GM04504 (cell line): ENCODE data around the gene KCNT1.
"Not testable (repeated sequence)": the region's sequence is repeated elsewhere in the genome, so short reads cannot be mapped to it uniquely, and the experiment has no call there.

ENCODE experiments used
- DNase-seq: peaks from one replicate; pipeline ENCODE4 v3.0.0-alpha.2; 2012; ENCODE audit warnings: low read depth

Gene KCNT1

DNA sequence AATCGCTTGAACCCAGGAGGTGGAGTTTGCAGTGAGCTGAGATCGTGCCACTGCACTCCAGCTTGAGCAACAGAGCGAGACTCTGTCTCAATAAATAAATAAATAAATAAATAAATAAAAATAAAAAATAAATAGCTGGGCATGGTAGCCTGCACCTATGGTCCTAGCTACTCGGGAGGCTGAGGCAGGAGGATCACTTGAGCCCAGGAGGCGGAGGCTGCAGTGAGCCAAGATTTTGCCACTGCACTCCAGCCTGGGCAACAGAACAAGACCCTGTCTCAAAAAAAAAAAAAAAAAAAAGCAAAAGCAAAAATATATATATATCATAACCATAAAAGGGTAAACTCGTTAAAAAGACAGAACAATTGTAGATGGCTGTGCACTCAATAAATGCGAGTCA, 29.2 kb upstream of the KCNT1 start:
- not testable (repeated sequence) for DNase-seq

DNA sequence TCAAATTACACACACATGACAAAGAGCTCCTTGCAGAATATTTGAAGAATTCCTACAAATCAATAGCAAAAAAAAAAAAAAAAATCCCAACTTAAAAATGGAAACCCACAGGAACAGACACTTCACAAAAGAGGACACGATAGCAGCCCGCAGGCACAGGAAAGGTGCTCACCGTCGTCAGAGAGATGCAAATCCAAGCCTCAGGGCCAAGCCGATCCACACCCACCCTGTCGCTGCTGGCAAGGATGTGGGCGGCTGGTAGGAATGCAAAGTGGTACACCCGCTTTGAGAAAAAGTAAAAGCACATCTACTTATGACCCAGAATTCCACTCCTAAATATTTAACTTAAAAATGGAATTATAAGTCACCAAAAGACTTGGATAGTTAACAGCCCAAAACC, 28.0 kb upstream of the KCNT1 start:
- DNase-seq = no peak

DNA sequence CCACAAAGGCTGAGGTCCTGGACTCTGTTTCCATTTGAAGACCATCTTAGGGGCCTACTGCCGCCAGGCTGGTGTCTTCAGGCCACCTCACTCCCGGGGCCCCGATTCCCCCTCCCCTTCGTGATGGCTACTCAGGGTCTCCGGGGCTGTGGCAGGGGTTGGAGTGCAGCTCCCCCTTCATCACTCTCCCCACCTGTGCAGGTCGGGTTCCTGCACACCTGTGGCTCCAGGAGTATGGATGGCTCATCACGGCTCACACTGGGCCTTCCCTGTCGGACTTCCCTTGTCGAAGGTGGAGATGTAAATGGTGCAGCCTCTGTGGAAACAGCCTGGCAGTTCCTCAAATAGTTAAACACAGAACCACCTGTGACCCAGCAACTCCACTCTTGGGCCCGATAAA, 27.0 kb upstream of the KCNT1 start:
- DNase-seq = no peak

DNA sequence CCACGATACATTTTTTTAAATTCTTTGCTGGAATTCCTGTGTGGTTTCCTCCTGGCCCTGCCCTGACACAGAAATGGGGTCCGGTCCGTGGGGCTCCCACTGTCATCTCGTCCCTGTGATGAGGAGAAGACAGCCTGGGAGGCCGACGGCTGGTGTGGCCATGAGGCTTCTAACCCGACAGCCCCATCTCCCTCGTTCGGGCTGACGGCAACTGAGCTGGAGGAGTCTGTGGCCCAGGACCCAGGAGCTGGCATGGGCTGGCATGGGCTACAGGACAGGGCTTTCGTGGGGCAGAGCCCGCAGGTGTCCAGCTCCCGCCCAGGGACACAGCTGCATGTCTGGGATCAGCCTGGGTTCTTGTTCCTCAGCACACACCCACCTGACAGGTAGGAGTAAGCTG, 25.1 kb upstream of the KCNT1 start:
- no peak for DNase-seq

DNA sequence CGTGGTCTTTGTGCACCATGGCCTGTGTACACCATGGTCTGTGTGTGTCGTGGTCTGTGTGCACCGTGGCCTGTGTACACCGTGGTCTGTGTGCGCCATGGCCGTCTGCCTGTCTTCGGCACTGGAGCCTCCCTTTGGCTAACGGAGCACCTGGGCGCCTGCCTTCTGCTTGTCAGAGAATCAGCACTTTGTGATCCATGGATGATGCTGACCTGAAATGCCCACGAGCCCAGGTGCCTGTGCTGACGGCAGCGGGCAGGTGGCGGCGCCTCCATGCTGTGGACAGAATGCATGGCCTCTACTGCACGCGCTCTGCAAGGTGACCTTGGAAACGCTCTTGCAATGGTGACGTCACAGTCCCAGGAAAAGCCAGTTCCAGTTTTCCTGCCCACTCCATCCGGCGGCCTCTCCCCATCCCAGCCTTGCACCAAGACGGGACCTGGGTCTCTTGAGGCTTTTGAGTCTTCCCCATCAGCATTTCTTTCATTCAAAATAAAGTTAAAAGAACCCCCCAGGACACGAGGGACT, 24.3 kb upstream of the KCNT1 start:
- DNase-seq = no peak

DNA sequence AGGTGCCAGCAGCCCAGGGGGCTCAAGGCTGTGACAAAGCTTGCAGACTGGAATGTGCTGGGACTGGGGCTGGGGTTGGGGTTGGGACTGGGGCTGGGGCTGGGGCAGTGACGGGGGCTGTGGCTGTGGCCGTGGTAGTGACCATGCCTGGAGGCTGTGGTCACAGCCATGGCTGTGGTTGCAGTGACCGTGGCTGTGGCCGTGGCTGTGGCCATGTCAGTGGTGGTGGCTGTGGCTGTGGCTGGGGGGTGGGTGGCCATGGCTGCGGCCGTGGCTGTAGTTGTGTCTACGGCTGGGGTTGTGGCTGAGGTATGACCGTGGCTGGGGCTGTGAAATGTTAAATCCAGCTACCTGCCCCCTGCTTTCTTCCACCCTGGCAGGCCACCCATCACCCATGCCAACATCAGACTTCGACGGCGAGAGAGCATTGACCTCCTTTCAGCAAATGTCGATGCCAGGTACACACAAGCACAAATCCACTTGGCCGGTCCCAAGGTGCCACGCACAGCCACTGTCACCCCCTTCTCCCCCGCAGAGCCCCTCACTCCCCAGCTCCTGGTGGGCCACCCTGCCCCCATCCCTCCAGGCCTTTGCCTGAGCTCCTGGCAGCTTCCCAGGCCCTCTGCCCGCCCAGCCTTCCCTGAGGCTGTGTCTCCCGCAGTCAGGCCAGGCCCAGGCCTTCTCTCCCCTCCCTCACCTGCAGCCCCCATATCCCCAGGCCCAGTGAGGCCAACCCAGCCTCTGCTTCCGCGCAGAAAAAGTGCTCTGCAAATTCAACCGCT, 23.6 kb upstream of the KCNT1 start:
- DNase-seq = no peak

DNA sequence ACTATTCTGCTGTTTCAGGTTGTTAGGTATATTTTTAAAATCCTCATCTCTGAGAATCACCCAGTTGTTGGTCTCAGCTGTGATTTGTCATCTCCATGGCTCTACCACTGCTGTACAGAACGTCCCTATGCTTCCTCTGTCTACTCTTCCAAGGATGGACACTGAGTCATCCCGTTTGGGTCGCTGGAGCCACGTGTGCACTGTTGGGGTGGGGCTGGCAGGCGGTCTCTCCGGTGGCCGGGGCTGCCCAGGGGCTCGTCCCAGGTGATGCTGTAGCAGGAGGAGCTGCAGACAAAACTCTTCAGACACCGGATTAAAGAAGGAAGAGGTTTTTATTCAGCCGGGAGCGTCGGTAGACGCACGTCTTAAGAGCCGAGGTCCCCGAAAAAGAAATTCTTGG, 21.9 kb upstream of the KCNT1 start:
- DNase-seq = no peak

DNA sequence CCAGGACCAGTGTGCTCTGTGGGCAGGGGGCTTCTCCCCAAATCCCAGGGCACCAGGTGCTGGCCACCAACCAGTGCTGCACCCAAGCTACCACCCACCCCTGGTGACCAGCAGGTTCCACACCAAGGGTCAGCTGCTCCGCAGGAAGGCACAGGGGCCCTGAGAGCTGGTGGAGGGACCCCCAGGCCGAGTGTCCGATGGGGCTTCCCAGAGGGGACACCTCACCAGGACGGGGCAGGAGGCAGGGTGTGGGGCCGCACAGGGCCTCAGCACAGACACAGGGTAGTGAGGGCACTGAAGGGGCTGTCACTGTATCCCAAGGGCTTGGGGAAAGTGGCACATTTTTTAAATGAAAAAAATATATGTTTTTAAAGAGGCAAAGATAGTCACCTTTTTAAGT, 20.8 kb upstream of the KCNT1 start:
- DNase-seq = no peak

DNA sequence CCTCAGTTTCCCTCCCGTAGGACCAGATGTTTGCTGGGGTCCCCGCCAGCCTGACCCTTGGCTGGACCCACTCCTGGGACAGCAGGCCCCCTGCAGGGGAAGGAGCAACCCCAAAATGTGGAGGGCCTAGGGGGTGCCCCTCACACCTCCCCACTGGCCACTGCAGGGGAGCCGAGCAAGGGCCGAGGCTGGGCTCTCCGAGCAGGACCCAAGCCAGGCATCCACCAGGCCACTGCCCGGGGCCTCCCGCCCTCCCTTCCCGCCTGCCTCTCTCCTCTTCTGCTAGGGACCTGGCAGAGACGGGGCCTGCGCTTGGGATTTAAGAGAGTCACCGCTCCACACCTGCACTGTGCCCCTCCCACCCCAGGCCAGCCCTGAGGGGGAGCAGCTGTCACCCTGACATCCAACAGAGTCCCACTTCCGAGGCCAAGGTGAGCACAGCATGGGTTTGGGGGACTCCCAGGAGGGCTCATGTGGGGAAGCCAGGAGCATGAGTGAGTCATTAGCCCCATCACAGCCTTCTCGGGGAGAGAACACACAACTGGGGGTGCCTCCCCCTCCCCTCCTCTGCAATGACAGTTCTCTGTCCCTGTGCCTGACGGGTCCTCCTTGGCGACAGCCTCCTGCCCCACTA, 18.5 kb upstream of the KCNT1 start:
- no peak for DNase-seq

DNA sequence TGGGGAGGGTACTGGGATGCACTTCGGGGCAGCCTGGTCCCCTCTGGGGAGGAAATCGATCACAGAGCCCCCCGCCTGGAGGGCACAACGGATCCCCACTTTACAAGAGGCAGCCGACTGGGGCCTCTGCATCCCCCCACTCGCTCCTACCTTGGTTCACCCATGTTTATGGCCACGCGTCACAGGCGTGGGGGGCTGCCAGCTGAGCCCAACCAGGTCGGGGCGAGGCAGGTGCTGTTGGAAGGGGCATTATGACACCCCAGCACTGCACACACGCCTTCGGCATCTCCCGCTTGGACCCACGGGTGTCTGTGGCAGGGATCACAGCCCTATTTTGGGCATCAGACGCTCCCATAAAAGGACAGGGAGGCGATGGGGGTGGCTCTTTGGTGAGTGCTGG, 17.3 kb upstream of the KCNT1 start:
- no peak for DNase-seq

DNA sequence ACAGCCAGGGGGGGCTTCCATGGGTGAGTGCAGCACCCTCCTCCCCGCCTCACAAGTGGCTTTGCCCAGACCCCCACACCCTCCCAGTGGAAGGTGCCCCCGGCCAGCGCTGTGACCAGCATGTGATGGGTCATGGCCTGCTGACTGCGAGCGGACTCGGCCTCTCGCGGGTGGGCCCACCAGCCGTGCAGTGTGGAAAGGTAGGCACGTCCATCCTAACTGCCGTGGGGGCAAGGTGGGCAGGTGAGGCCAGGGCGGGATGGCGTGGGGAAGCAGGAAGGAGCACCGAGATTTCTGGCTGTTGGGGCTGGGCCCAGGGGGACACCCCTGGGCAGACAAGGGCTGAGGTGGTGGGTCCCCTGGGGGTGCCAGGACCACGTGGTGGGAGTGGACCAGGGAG, 14.8 kb upstream of the KCNT1 start:
- no peak for DNase-seq

DNA sequence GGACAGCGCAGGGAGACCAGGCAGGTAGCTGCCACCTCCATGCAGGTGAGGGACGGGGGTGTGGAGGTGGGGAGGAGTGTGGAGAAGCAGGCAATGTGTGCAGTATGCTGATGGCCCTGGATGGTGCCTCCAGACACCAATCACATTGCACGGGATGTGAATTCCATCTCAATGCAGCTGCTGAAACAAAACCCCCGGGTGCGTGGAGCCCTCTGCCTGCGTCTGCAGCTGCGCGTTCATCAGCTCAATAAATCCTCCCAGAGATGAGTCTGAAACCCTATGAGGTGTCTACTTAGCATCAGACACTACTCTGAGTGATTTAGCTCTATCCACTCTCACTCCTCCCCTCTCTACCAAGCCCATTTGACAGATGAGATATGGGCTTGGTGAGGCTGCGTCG, 13.0 kb upstream of the KCNT1 start:
- no peak for DNase-seq

DNA sequence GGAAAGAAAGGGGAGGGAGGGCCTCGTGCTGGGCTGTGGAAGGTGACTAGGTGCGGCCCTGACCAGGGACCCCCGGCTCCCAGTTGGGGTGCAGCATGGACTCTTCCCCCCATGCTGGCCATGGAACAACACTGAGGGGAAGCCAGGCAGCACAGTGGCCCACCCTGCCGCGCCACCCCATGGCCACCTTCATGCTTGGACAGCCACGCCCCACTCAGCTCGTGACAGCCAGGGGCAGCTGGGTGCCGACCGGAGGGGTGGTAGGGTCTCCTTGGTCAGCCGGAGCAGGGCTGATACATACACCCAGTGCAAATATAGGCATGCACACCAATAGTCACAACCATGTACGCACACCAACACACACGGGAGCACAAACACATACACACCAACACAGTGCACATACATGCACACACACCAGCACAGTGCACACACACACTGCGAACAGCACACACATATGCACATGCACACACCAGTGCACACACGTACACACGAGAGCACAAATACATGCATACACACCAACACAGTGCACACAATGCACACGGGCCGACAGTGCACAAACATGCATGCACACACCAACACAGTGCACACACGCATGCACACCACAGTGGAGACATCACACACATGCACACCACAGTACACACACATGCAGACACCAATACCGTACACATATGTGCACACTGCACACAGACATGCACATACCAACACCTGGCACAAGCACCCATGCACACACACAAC, 11.0 kb upstream of the KCNT1 start:
- no peak for DNase-seq

DNA sequence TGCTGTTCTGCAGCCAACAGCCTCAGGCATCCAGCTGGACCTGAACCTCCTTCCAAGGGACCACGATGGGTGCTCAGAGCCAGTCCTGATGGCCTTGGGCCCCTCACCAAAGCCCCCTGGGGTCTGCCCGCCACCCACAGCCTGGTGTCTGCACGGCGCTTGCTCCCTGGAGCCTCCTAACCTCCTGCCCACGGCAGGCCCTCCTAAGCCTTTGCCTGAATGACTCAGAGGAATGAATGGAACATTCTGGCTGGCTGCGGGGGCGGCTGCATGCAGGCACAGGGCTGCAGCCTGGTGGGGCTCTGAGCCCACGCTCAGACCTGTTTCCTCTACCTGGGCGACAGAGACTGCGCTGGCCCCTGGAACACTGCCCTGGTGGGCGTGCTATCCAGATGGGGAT, 9.6 kb upstream of the KCNT1 start:
- DNase-seq = no peak

DNA sequence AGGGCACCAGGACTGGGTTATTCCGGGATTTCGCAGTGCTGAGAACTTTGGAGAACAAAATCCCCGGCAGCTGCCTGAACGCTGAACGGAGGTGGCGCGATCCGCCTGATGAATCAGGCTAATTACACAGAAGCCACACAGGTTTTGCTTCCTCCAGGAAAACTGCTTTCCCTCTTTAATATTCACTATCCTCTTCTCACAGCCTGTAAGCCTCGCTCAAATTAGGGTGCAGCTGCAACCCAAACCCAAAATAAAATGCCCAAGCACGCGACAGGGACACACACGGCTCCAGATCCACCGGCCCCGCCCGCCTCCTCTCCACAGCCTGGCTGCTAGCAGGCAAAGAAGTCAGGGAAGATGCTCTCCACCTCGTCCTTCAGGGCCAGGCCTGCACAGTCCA, 8.7 kb upstream of the KCNT1 start:
- no peak for DNase-seq

DNA sequence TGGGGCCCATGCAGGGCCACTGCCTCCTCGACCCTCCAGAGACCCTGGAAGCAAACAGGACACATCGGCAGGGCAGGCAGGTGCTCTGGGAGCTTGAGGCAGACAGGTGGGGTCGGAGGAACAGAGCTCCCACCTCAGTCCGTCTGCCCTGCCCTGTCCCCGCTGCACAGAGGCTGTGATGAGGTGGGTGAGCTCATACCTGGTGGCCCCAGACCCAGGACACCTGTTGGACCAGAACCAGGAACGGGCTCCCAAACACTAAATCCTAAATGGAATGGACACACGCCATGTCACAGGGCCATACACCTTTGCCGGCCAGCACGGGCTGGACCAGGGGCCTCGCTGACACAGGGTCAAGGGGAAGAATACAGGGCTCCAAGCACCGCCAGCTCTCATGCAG, 8.2 kb upstream of the KCNT1 start:
- DNase-seq = no peak

DNA sequence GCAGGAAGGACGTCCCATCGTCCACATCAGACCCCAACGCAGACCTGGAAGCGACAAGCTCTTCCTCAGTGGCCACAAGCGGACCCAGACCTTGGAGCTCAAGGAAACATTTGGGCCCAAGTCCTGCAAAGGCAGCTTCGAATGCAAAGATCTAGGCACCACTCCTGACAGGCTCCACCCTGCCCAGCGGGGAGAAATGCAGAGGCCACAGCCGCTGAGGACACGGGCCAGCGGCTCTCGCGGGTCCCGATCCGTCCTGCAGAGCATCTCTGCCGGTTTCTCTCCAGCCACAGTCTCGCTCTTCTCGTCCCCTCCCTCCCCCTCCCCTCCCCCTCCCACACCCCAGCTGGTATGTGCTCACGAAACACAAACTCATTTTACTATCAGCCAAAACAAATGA, 7.6 kb upstream of the KCNT1 start:
- DNase-seq = no peak

DNA sequence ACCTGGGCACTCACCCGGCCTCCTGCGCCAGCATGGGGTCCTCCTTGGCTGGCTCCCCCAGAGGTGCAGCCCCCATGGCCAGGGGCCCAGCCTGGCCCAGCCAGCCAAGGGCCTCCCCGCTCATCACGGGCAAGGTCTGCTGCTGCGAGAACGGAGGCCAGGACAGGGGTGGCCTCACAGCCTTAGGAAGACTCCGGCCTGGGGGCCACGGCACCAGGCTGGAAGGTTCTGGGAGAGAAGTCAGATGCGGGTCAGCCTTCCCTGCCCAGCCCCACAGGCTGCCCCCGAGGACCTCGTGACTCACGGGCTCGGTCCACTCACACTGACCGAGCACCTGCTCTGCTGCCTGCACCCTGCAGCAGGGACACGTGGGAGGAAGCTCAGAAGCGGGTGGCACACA, 6.9 kb upstream of the KCNT1 start:
- DNase-seq = no peak

DNA sequence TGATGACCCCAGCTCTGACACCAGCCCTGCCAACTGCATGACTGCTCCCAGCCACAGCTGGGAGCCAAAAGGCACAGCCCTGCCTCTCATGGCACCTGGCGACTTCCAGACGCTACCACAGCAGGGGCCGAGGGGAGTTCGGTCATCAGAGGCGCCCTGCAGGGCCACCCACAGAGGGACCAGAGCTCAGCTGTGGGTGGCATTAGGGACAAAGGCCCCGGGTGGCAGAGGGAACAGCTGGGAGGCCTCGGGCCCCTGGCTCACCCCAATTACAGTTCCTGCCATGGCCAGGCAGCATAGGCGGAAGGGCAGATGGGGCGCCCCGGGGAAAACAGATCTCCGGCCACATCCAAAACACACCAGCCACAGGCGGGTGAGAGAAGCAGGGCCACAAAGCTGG, 6.3 kb upstream of the KCNT1 start:
- DNase-seq = no peak

DNA sequence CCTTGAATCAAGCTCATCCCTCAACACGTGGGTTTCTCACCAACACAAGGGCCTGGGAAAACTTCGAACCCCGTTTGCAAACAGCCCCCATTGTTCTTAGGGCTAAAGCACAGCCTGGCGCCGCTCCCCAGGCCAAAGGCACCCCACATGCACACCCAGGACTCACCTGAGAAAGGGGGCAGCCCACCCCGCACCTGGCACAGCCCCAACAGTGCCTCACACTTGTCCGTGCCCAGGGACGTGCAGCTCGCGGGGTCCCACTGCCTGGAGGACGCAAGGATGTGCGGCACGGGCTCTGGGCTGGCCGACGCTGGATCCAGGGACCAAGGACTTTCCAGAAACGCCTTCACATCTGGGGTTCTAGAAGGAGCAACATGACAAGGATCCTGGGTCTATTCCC, 5.5 kb upstream of the KCNT1 start:
- DNase-seq = no peak

DNA sequence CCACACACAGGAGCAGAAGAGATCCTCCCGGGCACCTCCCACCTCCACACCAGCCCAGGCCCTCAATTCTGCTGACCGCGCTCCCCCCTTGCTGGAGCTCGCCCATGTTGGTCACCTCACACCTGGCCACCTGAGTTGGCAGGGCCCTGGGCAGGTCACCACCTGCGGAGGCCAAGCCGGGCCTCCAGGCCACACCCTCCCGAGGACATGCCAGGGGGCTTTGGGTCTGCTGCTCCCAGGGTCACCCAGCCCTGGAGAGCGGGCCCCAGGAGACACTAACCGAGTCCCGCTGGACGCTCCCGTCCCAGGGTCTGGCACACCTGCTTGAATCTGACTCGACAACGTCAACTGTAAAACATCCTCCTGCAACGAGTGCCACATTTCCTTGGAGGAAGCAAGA, 4.8 kb upstream of the KCNT1 start:
- DNase-seq = no peak

DNA sequence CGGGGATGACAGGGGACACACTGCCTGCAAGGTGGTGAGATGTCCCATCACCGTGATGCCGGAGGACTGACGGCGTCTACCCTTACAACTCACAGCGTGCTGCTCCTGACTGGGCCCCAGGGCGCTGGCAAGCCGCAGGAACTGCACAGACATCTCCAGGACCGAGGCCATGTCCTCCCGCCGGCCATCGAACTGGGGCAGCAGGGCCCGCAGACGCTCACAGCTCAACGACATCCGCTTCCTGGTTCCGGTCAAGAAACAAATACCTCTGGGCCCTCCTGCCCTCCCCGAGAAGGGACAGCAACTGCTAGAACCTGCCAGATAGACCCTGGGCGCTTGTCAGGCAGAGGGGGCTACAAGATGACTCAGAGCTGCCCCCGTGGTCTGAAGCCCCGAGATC, 3.7 kb upstream of the KCNT1 start:
- DNase-seq = no peak

DNA sequence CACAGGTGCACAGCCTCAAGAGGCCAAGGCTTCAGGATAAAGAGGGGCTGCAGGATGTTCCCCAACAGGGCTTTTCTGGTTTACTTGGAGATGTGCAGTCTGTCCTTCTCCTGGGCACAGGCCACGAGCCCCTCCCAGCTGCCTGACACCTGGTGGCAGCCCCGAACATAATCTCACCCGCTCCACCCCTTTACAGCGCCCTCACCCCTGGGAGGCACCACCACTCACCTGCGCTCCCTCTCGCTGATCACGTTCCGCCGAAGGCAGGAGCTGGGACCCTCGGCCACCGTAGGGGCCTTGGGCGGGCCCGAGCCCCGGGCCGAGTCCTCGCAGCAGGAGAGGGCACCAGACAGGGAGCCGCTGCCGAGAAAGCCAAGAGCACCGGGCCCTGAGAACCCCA, 3.2 kb upstream of the KCNT1 start:
- DNase-seq = no peak
